PFSK-1 (cell line): ENCODE measurements around the gene TTC9.

ENCODE experiments used
- FOXP2 ChIP-seq: optimal IDR thresholded peaks from 2 replicates; pipeline ENCODE3; 2011; ENCODE audit warnings: borderline replicate concordance, control low read depth, inconsistent platforms; ENCODE audit not compliant: insufficient read depth; ENCODE audit errors: extremely low read length, extremely low read depth
- POLR2AphosphoS5 ChIP-seq: IDR thresholded peaks from 2 replicates; pipeline ENCODE4 v1.6.1; 2012; ENCODE audit warnings: low read depth, mild to moderate bottlenecking, control low read depth, low read length, moderate library complexity
- SIN3A ChIP-seq: IDR thresholded peaks from 2 replicates; pipeline ENCODE4 v1.6.1; 2012; ENCODE audit warnings: mild to moderate bottlenecking, low read length, moderate library complexity, borderline replicate concordance; ENCODE audit not compliant: insufficient read depth
- TAF1 ChIP-seq: IDR thresholded peaks from 2 replicates; pipeline ENCODE4 v1.6.1; 2012; ENCODE audit warnings: low read length, control low read depth, borderline replicate concordance; ENCODE audit not compliant: insufficient read depth

- no peak for TF ChIP-seq POLR2AphosphoS5
- TF ChIP-seq SIN3A: no peak
- no peak for TF ChIP-seq FOXP2
- TF ChIP-seq TAF1: no peak
These were observed 20.4 kb downstream of the TTC9 start for GRCh38 chr14:70662080-70662479.
